ENCODE results near the gene DUSP7. TPM values are rescaled to one million over a fixed set of nuclear protein-coding genes. Genes with fewer than 3 reads are reported as not detected.

The DUSP7 gene
- total RNA-seq, 1 experiment from 2014 or later: 13.1 TPM

- BruUV-seq (replicated peaks): no TSS peak
- H3K4me3 ChIP-seq (ENCODE audit: low read depth in 2 of 2, low read length in 2 of 2): no peak overlapping the region
- ChIA-PET CTCF (no interaction called here), POLR2A (no interaction called here)
- H3K27me3 ChIP-seq (ENCODE audit: control insufficient read depth, insufficient read depth, low read length): no peaks in the 10 kb centered on the region
- in situ Hi-C loops (cut with HindIII; ENCODE audit: low pct_unique_long_range_greater_than_20kb, low sequenced_read_pairs): no loop called here
- no peaks in the 10 kb centered on the region for H3K4me1 ChIP-seq (ENCODE audit: control insufficient read depth, insufficient read depth, low read length)
- intact Hi-C loops (cut with micrococcal nuclease; ENCODE audit: unreplicated experiment): no loop called here
- H3K9me3 ChIP-seq (ENCODE audit: control insufficient read depth, insufficient read depth, low read depth, low read length): no peaks in the 10 kb centered on the region
- ATAC-seq (no peak), DNase-seq (ENCODE audit: low read depth, low spot score) (no peak)
- H3K36me3 ChIP-seq (ENCODE audit: control insufficient read depth, insufficient read depth, low read length): no peaks in the 10 kb centered on the region
- TF ChIP-seq POLR2AphosphoS5 (IDR thresholded peaks at IDR 0.05; ENCODE audit: low read depth, low read length) (no peak), TCF7L2 (IDR thresholded peaks at IDR 0.05; ENCODE audit: low read depth, low read length) (no peak), REST (IDR thresholded peaks at IDR 0.05; ENCODE audit: insufficient read depth in 1 of 2, low read depth in 2 of 2, low read length in 1 of 2) (no peak)
- no peak overlapping the region for H3K27ac ChIP-seq (ENCODE audit: low read length)
Measured at GRCh38 chr3:52024765-52025452, 31.5 kb downstream of the DUSP7 start.

- no TSS peak for BruUV-seq (replicated peaks)
- intact Hi-C loops (cut with micrococcal nuclease; ENCODE audit: unreplicated experiment): no loop called here
Measured at GRCh38 chr3:52023860-52024764, 32.3 kb downstream of the DUSP7 start.

GRCh38 chr3:52023101-52023770, 33.1 kb downstream of the DUSP7 start:
- POLR2A ChIA-PET: interaction anchor here (0.5 to 0.6 kb wide), 2 partner anchors 11 to 111 kb away, joined by 3 to 5 read pairs; no protein-coding TSS in a partner anchor
- ATAC-seq (no peak), DNase-seq (ENCODE audit: low read depth, low spot score) (no peak)
- Histone ChIP-seq H3K4me3 (ENCODE audit: low read depth in 2 of 2, low read length in 2 of 2) (no peak overlapping the region), H3K27me3 (ENCODE audit: control insufficient read depth, insufficient read depth, low read length) (no peaks in the 10 kb centered on the region), H3K9me3 (ENCODE audit: control insufficient read depth, insufficient read depth, low read depth, low read length) (no peaks in the 10 kb centered on the region), H3K4me1 (ENCODE audit: control insufficient read depth, insufficient read depth, low read length) (no peaks in the 10 kb centered on the region), H3K27ac (ENCODE audit: low read length) (no peak overlapping the region), H3K36me3 (ENCODE audit: control insufficient read depth, insufficient read depth, low read length) (no peaks in the 10 kb centered on the region)
- CTCF ChIA-PET: no interaction called here
- BruUV-seq (replicated peaks): no TSS peak
- intact Hi-C loops (cut with micrococcal nuclease; ENCODE audit: unreplicated experiment): no loop called here
- in situ Hi-C loops (cut with HindIII; ENCODE audit: low pct_unique_long_range_greater_than_20kb, low sequenced_read_pairs): no loop called here
- TF ChIP-seq TCF7L2 (IDR thresholded peaks at IDR 0.05; ENCODE audit: low read depth, low read length): no peak
- TF ChIP-seq, protein P1, sequence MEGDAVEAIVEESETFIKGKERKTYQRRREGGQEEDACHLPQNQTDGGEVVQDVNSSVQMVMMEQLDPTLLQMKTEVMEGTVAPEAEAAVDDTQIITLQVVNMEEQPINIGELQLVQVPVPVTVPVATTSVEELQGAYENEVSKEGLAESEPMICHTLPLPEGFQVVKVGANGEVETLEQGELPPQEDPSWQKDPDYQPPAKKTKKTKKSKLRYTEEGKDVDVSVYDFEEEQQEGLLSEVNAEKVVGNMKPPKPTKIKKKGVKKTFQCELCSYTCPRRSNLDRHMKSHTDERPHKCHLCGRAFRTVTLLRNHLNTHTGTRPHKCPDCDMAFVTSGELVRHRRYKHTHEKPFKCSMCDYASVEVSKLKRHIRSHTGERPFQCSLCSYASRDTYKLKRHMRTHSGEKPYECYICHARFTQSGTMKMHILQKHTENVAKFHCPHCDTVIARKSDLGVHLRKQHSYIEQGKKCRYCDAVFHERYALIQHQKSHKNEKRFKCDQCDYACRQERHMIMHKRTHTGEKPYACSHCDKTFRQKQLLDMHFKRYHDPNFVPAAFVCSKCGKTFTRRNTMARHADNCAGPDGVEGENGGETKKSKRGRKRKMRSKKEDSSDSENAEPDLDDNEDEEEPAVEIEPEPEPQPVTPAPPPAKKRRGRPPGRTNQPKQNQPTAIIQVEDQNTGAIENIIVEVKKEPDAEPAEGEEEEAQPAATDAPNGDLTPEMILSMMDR (IDR thresholded peaks at IDR 0.05): no peak
- TF ChIP-seq REST (IDR thresholded peaks at IDR 0.05; ENCODE audit: insufficient read depth in 1 of 2, low read depth in 2 of 2, low read length in 1 of 2): no peak
- no peak for TF ChIP-seq POLR2AphosphoS5 (IDR thresholded peaks at IDR 0.05; ENCODE audit: low read depth, low read length)
- TF ChIP-seq SIN3A (IDR thresholded peaks at IDR 0.05; ENCODE audit: borderline replicate concordance, insufficient read depth, low read depth, low read length): no peak

More at GRCh38 chr3:52023860-52024764, 32.3 kb downstream of the DUSP7 start:
- Histone ChIP-seq H3K36me3 (ENCODE audit: control insufficient read depth, insufficient read depth, low read length) (no peaks in the 10 kb centered on the region), H3K27ac (ENCODE audit: low read length) (no peak overlapping the region), H3K4me1 (ENCODE audit: control insufficient read depth, insufficient read depth, low read length) (no peaks in the 10 kb centered on the region), H3K4me3 (ENCODE audit: low read depth in 2 of 2, low read length in 2 of 2) (no peak overlapping the region), H3K9me3 (ENCODE audit: control insufficient read depth, insufficient read depth, low read depth, low read length) (no peaks in the 10 kb centered on the region), H3K27me3 (ENCODE audit: control insufficient read depth, insufficient read depth, low read length) (no peaks in the 10 kb centered on the region)
- CTCF ChIA-PET: no interaction called here
- no peak for TF ChIP-seq POLR2AphosphoS5 (IDR thresholded peaks at IDR 0.05; ENCODE audit: low read depth, low read length)
- no peak for TF ChIP-seq TCF7L2 (IDR thresholded peaks at IDR 0.05; ENCODE audit: low read depth, low read length)
- in situ Hi-C loops (cut with HindIII; ENCODE audit: low pct_unique_long_range_greater_than_20kb, low sequenced_read_pairs): no loop called here
- POLR2A ChIA-PET: interaction anchor here (0.6 kb wide), 1 partner anchor 12 kb away, joined by 3 read pairs; no protein-coding TSS in a partner anchor
- DNase-seq (ENCODE audit: low read depth, low spot score) (no peak), ATAC-seq (no peak)
